GM23338 (cell line): ENCODE measurements around the gene FBRSL1. TPM values are rescaled to one million over a fixed set of nuclear protein-coding genes. Genes with fewer than 3 reads are reported as not detected.

ENCODE experiments used
- EZH2 ChIP-seq: fragments of 200-600 bp; sonication (generic); IDR thresholded peaks from one replicate; pipeline ENCODE4 v1.8.0; 2017; ENCODE audit warnings: antibody characterized with exemption, mild to moderate bottlenecking, low read depth; ENCODE audit not compliant: unreplicated experiment
- EZH2phosphoT487 ChIP-seq: fragments of 200-600 bp; sonication (generic); IDR thresholded peaks from one replicate; pipeline ENCODE4 v1.8.1; 2018; ENCODE audit warnings: antibody characterized with exemption; ENCODE audit not compliant: unreplicated experiment
- JUNB ChIP-seq: IDR thresholded peaks from one replicate; pipeline ENCODE4 v1.6.1; 2016; ENCODE audit warnings: antibody characterized with exemption; ENCODE audit not compliant: unreplicated experiment
- ZNF114 ChIP-seq: fragments of 250-450 bp; sonication (Bioruptor Pico); IDR thresholded peaks from 2 replicates; pipeline ENCODE4 v1.5.0; 2020; ENCODE audit warnings: mild to moderate bottlenecking, moderate library complexity
- polyA plus RNA-seq: library from polyadenylated mRNA; unstranded; fragments of >200 nt; fragmentation: Nextera tagmentation; extraction: Ambion mirVana; gene quantifications from 2 replicates; pipeline ENCODE4 v1.2.1, GENCODE V29; 2016
- total RNA-seq: library from RNA; depleted of rRNA; stranded (reverse); fragments of >200 nt; shearing (Covaris generic); gene quantifications from 2 replicates; pipeline ENCODE4 v1.2.3, GENCODE V29; 2014
- TF ChIP-seq, protein P1 (sequence below): fragments of 250-450 bp; sonication (Bioruptor Pico); IDR thresholded peaks from 2 replicates; pipeline ENCODE4 v1.5.0; 2020; ENCODE audit warnings: mild to moderate bottlenecking, moderate library complexity
- TF ChIP-seq, protein P2 (sequence below), 2 experiments: fragments of 200-600 bp in 1 of 2; sonication (generic) in 1 of 2; conservative IDR thresholded peaks; 2 replicates each; pipeline versions ENCODE4 v1.5.1 to v1.6.1; 2016 to 2017; ENCODE audit warnings: antibody characterized with exemption in 2 of 2, low read depth in 2 of 2, mild to moderate bottlenecking in 2 of 2, moderate library complexity in 1 of 2
- TF ChIP-seq, protein P3 (sequence below): IDR thresholded peaks from 2 replicates; pipeline ENCODE4 v1.6.1; 2016; ENCODE audit warnings: antibody characterized with exemption

The FBRSL1 gene
- total and polyA plus RNA-seq, 2 experiments from 2014 or later: 37.8 to 89.8 TPM

- TF ChIP-seq, protein P1, sequence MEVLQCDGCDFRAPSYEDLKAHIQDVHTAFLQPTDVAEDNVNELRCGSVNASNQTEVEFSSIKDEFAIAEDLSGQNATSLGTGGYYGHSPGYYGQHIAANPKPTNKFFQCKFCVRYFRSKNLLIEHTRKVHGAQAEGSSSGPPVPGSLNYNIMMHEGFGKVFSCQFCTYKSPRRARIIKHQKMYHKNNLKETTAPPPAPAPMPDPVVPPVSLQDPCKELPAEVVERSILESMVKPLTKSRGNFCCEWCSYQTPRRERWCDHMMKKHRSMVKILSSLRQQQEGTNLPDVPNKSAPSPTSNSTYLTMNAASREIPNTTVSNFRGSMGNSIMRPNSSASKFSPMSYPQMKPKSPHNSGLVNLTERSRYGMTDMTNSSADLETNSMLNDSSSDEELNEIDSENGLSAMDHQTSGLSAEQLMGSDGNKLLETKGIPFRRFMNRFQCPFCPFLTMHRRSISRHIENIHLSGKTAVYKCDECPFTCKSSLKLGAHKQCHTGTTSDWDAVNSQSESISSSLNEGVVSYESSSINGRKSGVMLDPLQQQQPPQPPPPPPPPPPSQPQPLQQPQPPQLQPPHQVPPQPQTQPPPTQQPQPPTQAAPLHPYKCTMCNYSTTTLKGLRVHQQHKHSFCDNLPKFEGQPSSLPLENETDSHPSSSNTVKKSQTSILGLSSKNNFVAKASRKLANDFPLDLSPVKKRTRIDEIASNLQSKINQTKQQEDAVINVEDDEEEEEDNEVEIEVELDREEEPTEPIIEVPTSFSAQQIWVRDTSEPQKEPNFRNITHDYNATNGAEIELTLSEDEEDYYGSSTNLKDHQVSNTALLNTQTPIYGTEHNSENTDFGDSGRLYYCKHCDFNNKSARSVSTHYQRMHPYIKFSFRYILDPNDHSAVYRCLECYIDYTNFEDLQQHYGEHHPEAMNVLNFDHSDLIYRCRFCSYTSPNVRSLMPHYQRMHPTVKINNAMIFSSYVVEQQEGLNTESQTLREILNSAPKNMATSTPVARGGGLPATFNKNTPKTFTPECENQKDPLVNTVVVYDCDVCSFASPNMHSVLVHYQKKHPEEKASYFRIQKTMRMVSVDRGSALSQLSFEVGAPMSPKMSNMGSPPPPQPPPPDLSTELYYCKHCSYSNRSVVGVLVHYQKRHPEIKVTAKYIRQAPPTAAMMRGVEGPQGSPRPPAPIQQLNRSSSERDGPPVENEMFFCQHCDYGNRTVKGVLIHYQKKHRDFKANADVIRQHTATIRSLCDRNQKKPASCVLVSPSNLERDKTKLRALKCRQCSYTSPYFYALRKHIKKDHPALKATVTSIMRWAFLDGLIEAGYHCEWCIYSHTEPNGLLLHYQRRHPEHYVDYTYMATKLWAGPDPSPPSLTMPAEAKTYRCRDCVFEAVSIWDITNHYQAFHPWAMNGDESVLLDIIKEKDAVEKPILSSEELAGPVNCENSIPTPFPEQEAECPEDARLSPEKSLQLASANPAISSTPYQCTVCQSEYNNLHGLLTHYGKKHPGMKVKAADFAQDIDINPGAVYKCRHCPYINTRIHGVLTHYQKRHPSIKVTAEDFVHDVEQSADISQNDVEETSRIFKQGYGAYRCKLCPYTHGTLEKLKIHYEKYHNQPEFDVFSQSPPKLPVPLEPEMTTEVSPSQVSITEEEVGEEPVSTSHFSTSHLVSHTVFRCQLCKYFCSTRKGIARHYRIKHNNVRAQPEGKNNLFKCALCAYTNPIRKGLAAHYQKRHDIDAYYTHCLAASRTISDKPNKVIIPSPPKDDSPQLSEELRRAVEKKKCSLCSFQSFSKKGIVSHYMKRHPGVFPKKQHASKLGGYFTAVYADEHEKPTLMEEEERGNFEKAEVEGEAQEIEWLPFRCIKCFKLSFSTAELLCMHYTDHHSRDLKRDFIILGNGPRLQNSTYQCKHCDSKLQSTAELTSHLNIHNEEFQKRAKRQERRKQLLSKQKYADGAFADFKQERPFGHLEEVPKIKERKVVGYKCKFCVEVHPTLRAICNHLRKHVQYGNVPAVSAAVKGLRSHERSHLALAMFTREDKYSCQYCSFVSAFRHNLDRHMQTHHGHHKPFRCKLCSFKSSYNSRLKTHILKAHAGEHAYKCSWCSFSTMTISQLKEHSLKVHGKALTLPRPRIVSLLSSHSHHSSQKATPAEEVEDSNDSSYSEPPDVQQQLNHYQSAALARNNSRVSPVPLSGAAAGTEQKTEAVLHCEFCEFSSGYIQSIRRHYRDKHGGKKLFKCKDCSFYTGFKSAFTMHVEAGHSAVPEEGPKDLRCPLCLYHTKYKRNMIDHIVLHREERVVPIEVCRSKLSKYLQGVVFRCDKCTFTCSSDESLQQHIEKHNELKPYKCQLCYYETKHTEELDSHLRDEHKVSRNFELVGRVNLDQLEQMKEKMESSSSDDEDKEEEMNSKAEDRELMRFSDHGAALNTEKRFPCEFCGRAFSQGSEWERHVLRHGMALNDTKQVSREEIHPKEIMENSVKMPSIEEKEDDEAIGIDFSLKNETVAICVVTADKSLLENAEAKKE (CRISPR knock-in tag): no peak
- TF ChIP-seq JUNB (no peak), EZH2 (no peak), EZH2phosphoT487 (no peak), ZNF114 (no peak)
- TF ChIP-seq, protein P2, sequence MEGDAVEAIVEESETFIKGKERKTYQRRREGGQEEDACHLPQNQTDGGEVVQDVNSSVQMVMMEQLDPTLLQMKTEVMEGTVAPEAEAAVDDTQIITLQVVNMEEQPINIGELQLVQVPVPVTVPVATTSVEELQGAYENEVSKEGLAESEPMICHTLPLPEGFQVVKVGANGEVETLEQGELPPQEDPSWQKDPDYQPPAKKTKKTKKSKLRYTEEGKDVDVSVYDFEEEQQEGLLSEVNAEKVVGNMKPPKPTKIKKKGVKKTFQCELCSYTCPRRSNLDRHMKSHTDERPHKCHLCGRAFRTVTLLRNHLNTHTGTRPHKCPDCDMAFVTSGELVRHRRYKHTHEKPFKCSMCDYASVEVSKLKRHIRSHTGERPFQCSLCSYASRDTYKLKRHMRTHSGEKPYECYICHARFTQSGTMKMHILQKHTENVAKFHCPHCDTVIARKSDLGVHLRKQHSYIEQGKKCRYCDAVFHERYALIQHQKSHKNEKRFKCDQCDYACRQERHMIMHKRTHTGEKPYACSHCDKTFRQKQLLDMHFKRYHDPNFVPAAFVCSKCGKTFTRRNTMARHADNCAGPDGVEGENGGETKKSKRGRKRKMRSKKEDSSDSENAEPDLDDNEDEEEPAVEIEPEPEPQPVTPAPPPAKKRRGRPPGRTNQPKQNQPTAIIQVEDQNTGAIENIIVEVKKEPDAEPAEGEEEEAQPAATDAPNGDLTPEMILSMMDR (conservative IDR thresholded peaks at IDR 0.05; ENCODE audit: low read depth in 2 of 2): no peak
- TF ChIP-seq, protein P3, sequence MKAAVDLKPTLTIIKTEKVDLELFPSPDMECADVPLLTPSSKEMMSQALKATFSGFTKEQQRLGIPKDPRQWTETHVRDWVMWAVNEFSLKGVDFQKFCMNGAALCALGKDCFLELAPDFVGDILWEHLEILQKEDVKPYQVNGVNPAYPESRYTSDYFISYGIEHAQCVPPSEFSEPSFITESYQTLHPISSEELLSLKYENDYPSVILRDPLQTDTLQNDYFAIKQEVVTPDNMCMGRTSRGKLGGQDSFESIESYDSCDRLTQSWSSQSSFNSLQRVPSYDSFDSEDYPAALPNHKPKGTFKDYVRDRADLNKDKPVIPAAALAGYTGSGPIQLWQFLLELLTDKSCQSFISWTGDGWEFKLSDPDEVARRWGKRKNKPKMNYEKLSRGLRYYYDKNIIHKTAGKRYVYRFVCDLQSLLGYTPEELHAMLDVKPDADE: no peak
Measured at GRCh38 chr12:132495165-132495544, 5.2 kb downstream of the FBRSL1 start (continued).
